GM18498 (cell line): ENCODE measurements around the gene KRTAP4-3.
"Not testable (repeated sequence)": the region's sequence is repeated elsewhere in the genome, so short reads cannot be mapped to it uniquely, and the experiment has no call there.

Experiments used
- ATAC-seq: cut with Tn5 transposase; IDR thresholded peaks from one replicate; pipeline ENCODE4 v1.9.1; 2021; ENCODE audit warnings: mild to moderate bottlenecking, moderate library complexity; ENCODE audit not compliant: unreplicated experiment

The KRTAP4-3 gene

DNA sequence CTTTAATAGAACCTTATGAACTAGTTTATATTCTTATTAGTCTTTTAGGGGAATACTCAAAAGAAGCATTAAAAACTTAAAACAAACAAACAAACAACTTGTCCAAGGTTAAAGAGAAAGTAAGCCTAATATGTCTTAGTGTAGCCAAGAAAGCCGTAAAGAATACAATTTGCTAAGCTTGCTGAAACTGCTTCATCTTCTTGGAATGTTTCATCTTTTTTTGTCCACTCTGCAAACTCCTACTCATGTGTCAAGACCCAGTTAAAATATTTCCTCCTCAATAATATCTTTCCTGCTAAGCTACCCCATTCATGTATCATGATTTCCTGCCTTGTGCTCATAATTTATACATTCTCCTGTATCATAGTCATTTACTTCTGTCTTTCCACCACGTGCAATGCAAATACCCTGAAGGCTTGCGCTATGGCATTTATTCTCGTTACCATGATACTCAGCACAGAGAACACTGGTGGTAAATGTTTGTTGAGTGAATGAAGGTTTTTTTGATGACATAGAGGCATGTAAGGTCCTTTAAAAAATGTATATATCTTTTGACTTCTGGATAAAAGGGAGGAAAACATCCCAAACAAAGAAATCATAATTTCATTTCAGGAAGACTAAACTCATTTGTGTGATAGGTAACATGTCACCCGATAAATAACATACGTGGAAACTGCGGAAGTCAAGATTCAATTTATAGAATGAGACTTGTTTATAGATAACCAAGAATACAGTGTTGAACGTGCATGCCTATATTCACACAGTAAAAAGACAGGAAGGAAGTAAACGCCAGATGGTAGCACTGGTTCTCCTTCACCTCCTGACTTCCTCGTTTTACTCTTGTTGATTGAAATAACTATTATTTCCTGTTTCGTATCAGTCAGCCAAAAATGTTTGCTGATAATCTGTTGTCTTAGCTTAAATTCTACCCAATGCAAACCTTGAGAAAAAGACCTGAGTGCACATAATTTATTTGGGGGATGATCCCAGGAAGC is 48.0 kb downstream of the KRTAP4-3 start:
- ATAC-seq, result not testable (repeated sequence)

DNA sequence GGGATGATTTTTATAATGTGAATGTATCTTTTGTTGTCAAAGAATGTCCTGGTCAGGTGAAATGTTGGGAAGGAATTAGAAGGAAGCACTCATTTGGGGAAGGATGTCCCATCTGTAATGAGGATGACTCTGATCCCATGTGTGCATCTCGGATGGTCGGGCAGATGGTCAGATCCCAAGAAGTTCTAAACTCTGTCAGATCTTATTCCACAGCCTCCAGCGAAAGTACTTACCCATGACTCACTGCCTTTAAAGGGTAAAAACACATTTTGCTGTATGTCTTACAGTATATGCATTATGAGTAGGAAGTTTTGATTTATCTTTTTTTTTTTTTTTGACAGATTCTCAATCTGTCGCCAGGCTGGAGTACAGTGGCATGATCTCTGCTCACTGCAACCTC is 49.3 kb downstream of the KRTAP4-3 start:
- no peak for ATAC-seq

DNA sequence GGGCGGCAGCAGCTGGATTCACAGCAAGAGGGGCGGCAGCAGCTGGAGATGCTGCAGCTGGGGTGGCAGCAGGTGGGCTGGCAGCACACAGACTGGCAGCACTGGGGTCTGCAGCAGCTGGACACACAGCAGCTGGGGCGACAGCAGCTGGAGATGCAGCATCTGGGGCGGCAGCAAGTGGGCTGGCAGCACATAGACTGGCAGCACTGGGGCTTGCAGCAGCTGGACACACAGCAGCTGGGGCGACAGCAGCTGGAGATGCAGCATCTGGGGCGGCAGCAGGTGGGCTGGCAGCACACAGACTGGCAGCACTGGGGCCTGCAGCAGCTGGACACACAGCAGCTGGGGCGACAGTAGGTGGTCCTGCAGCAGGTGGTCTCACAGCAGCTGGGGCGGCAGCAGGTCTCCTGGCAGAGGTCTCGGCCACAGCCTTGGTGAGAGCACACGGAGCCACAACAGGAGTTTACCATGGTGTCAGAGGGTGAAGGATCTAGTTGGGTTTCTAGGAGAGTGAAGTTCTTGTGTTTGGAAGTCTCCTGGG is 50.1 kb downstream of the KRTAP4-3 start, which contains the start of gene KRTAP4-11:
Gene KRTAP4-11 (minus strand): TSS at position 528 of the 541 bp plus-strand sequence. CDS start 58 bp downstream, at position 470.
- ATAC-seq, result not testable (repeated sequence)
